ENCODE results near the gene FGFBP2. TPM values are rescaled to one million over a fixed set of nuclear protein-coding genes. Genes with fewer than 3 reads are reported as not detected.

The FGFBP2 gene
- polyA plus RNA-seq, 1 donor from 2014 or later: 13.2 TPM

DNA sequence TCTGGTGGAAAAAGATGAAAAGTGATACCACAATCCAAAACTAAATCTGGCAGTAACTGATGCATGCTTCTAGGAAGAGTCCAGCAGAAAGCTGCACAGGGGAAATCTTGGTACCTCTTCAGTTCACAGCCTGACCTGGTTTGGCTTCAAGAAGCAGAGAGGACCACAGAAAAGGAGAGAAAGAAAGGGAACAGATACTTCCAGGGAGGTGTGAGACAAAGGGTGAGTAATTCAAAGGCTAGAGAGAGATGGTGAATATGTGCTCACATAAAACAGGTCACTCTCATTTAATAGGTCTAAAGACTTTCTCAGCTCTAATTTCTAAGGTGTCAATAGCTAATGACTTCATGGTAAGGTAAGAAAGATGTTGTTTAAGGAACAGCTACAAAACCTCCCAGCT, 11.2 kb downstream of the FGFBP2 start:
- H3K9me3 Mint-ChIP-seq: peaks cover 6 to 14% (median 11%) of the 10 kb centered on the region in 3 donors
- no peaks in the 10 kb centered on the region for H3K27me3 Mint-ChIP-seq
- H3K4me3 Mint-ChIP-seq: no peak overlapping the region
- H3K27ac Mint-ChIP-seq: no peak overlapping the region
- peaks cover 5% of the 10 kb centered on the region for H3K36me3 Mint-ChIP-seq
- peaks cover 4 to 18% (median 8%) of the 10 kb centered on the region in 3 donors for H3K4me1 Mint-ChIP-seq

DNA sequence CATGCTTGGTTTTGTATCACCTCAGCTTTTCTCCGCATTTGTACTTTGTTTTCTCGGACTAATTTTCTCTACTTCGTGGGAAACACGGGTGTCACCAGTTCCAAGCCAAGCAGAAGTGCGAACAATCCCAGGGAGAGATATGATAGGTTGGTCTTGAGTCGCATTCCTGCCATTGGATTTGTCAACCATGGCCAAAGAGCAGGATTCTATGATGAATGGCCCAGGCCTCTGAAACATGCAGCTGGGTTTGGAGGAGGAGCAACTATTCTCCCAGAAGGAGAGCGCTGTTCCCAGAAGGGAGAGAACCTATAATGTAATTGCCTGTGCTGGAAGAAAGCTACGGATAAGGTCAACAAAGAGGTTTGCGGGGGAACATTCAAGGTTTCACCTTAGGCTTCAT, 14.1 kb downstream of the FGFBP2 start:
- Mint-ChIP-seq H3K4me1 (peaks cover 2 to 9% (median 4%) of the 10 kb centered on the region in 3 donors), H3K4me3 (no peak overlapping the region), H3K9me3 (peaks cover 0 to 4% (median 3%) of the 10 kb centered on the region in 3 donors), H3K27ac (no peak overlapping the region), H3K27me3 (no peaks in the 10 kb centered on the region), H3K36me3 (no peaks in the 10 kb centered on the region)

GRCh38 chr4:15947684-15948083, 15.3 kb downstream of the FGFBP2 start:
- Mint-ChIP-seq H3K27me3 (peaks cover 1% of the 10 kb centered on the region), H3K27ac (no peak overlapping the region), H3K9me3 (peaks cover 0 to 1% (median 0%) of the 10 kb centered on the region in 3 donors), H3K4me1 (no peaks in the 10 kb centered on the region), H3K36me3 (no peaks in the 10 kb centered on the region), H3K4me3 (no peak overlapping the region)

DNA sequence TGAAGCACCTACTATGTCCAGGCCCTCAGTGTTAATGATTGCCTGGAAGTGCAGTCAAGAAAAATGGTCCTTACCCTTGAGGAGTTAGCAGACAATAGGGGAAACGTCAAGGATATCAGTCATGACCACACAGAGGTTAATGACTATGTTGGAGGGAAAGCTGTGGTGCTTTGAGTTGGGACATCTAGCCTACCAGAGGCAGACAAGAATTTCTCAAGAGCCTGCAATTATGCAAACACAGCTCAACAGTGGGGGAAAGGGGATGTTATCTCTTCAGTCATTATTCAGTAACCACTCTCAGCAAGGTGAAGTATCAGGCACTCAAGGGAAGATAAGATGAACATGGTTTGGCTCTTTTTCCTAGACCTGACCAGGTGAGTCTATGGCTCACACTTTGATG, 17.5 kb downstream of the FGFBP2 start:
- no peak overlapping the region for H3K27ac Mint-ChIP-seq
- no peaks in the 10 kb centered on the region for H3K36me3 Mint-ChIP-seq
- no peak overlapping the region for H3K4me3 Mint-ChIP-seq
- H3K27me3 Mint-ChIP-seq: peaks cover 1% of the 10 kb centered on the region
- H3K4me1 Mint-ChIP-seq: peaks cover 0 to under 1% (median 0%) of the 10 kb centered on the region in 3 donors
- H3K9me3 Mint-ChIP-seq: peaks cover 0 to under 1% (median 0%) of the 10 kb centered on the region in 3 donors

- H3K36me3 Mint-ChIP-seq: no peaks in the 10 kb centered on the region
Measured at GRCh38 chr4:15944895-15945294, 18.1 kb downstream of the FGFBP2 start.

GRCh38 chr4:15942283-15942682, 20.7 kb downstream of the FGFBP2 start:
- Mint-ChIP-seq H3K36me3 (no peaks in the 10 kb centered on the region), H3K4me3 (no peak overlapping the region), H3K9me3 (no peaks in the 10 kb centered on the region), H3K27ac (no peak overlapping the region), H3K4me1 (peaks cover 0 to 3% (median 0%) of the 10 kb centered on the region in 3 donors), H3K27me3 (peaks cover 4% of the 10 kb centered on the region)

More at GRCh38 chr4:15944895-15945294, 18.1 kb downstream of the FGFBP2 start:
- Mint-ChIP-seq H3K27ac (no peak overlapping the region), H3K27me3 (peaks cover 1% of the 10 kb centered on the region), H3K9me3 (no peaks in the 10 kb centered on the region), H3K4me3 (no peak overlapping the region), H3K4me1 (peaks cover 0 to 3% (median 0%) of the 10 kb centered on the region in 3 donors)

DNA sequence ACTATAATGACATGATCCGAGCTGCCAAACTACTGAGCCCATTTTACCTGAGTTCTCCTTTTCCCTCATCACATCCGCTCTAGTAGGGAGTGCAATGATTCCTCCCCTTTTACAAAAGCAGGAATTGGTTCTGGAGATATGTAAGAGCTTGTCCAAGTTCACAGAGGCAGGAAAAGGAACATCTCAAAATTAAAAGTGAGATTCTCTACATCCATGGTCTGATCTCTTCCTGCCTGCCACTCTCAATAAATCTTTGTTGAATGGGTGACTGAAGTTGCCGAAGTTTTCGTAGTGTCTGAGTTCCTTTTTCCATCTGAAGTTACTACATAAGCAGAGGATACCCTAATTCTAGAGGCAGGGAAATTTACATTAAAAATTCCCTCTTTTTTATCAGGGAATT, 24.3 kb downstream of the FGFBP2 start, which contains the start of gene FGFBP1:
Gene FGFBP1 (minus strand): TSS at position 101 of the 400 bp plus-strand sequence. CDS start 2,108 bp downstream, outside the sequence.
- no peaks in the 10 kb centered on the region for H3K9me3 Mint-ChIP-seq
- no peak within 1 kb of the TSS for H3K4me3 Mint-ChIP-seq

DNA sequence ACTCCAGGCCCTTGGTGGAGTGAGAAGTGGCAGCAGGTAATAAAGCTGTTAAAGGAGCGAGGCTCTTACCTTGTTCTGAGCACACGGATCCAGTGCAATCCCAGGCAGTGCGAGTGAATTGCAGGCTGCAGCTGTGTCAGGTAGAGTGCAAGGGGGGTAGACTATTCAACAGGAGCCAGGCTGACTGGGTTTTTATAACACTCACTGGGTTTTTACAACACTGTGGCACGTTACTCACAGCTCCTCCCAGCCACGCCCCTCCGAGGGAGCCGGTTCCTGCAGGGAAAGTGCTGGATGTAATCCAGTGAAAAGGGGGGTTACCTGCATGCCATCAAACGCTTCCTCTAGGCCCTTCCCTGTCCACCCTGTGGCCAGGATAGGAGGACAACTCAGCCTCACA, 24.8 kb downstream of the FGFBP2 start:
- Mint-ChIP-seq H3K9me3 (no peaks in the 10 kb centered on the region), H3K36me3 (no peaks in the 10 kb centered on the region), H3K27me3 (peaks cover 3% of the 10 kb centered on the region), H3K4me1 (peaks cover 0 to 6% (median 1%) of the 10 kb centered on the region in 3 donors), H3K4me3 (no peak overlapping the region), H3K27ac (no peak overlapping the region)

More for the DNA sequence above, 24.3 kb downstream of the FGFBP2 start, which contains the start of gene FGFBP1:
- Mint-ChIP-seq H3K27me3 (peaks cover 4% of the 10 kb centered on the region), H3K4me1 (peaks cover 0 to 5% (median 0%) of the 10 kb centered on the region in 3 donors), H3K36me3 (no peaks in the 10 kb centered on the region), H3K27ac (no peak within 1 kb of the TSS)

DNA sequence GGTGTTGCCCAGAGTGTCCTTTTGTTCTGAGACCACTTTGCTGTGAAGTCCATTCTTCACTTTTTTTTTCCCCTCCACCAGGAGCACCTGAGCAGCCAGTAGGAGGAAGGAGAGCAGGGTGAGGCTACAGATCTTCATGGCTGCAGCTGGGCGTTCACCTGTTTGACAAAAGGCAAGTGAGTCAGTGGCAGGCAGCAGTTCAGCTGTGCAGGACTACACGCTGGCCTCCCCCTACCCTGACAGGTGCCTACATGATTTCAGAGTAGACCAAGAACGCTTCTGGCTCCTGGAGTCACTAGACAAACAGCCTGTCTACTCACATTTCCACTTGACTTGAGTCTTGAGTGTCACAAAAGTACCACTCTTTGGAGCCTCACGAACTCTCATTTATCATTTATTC, 26.5 kb downstream of the FGFBP2 start:
- Mint-ChIP-seq H3K36me3 (no peaks in the 10 kb centered on the region), H3K4me3 (no peak overlapping the region), H3K27ac (no peak overlapping the region), H3K9me3 (peaks cover 0 to 4% (median 0%) of the 10 kb centered on the region in 3 donors), H3K4me1 (peaks cover 0 to 14% (median 12%) of the 10 kb centered on the region in 3 donors), H3K27me3 (peaks cover 3% of the 10 kb centered on the region)

- Mint-ChIP-seq H3K27ac (no peak overlapping the region), H3K9me3 (peaks cover 0 to 4% (median 0%) of the 10 kb centered on the region in 3 donors), H3K36me3 (no peaks in the 10 kb centered on the region), H3K4me3 (no peak overlapping the region), H3K4me1 (peaks cover 6 to 21% (median 12%) of the 10 kb centered on the region in 3 donors), H3K27me3 (peaks cover 3% of the 10 kb centered on the region)
Measured at GRCh38 chr4:15935504-15936402, 27.2 kb downstream of the FGFBP2 start.

GRCh38 chr4:15934259-15934658, 28.7 kb downstream of the FGFBP2 start:
- H3K27ac Mint-ChIP-seq: no peak overlapping the region
- H3K36me3 Mint-ChIP-seq: no peaks in the 10 kb centered on the region
- H3K9me3 Mint-ChIP-seq: peaks cover 0 to 4% (median 0%) of the 10 kb centered on the region in 3 donors
- H3K4me1 Mint-ChIP-seq: peaks cover 6 to 23% (median 12%) of the 10 kb centered on the region in 3 donors
- H3K4me3 Mint-ChIP-seq: no peak overlapping the region
- H3K27me3 Mint-ChIP-seq: peaks cover 6% of the 10 kb centered on the region

- Mint-ChIP-seq H3K9me3 (peaks cover 0 to 4% (median 0%) of the 10 kb centered on the region in 3 donors), H3K36me3 (peaks cover under 1% of the 10 kb centered on the region), H3K4me3 (peak overlapping the region in 1 of 4 donors; percentile 33), H3K4me1 (peaks cover 6 to 24% (median 12%) of the 10 kb centered on the region in 3 donors), H3K27ac (peak overlapping the region in 2 of 3 donors; percentile 20 to 28), H3K27me3 (peaks cover 9% of the 10 kb centered on the region)
Measured at GRCh38 chr4:15931451-15932210, 31.3 kb downstream of the FGFBP2 start.

DNA sequence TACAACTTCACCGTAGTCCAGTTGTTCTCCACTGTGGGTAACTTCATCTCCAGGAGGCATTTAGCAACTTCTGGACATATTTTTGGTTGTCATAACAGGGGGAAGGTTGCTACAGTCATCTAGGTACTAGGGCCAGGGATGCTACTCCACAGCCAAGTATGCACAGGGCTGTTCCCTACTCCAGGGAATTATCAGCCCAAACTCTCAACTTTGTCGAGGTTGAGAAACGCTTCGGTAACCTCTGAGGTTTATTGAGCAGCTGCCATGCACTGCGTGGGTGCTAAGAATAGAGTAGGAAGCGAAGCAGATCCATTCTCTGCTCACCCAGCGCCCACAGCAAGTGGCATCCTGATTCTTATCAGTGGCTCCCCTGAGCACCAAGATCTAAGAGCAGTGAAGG, 32.7 kb downstream of the FGFBP2 start:
- H3K27me3 Mint-ChIP-seq: peaks cover 12% of the 10 kb centered on the region
- peaks cover 2% of the 10 kb centered on the region for H3K36me3 Mint-ChIP-seq
- peaks cover 6 to 24% (median 12%) of the 10 kb centered on the region in 3 donors for H3K4me1 Mint-ChIP-seq
- peak overlapping the region in 1 of 3 donors; percentile 67 for H3K27ac Mint-ChIP-seq
- H3K9me3 Mint-ChIP-seq: peaks cover 0 to 4% (median 0%) of the 10 kb centered on the region in 3 donors
- peak overlapping the region in 2 of 4 donors; percentile 30 to 80 for H3K4me3 Mint-ChIP-seq

DNA sequence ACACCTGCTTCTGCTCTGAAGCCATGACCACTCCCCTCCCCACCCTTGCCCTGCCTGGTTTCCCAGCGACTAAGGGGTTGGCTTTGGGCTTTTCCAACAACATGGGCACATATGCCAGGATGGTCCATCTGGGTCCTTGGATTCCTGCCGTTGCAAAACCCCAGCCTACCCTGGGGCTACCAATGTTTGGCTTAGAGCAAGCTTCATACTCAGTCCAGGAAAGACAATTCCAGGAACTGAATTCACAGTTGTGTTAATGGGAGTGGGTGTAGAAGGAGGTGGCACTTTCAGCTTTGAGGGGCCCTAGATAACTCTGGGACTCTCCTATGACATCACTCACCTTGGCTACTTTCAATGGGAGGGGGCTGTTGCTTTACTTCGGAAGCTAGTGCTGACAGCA, 33.4 kb downstream of the FGFBP2 start:
- Mint-ChIP-seq H3K27ac (no peak overlapping the region), H3K9me3 (peaks cover 0 to 4% (median 0%) of the 10 kb centered on the region in 3 donors), H3K4me1 (peaks cover 6 to 24% (median 12%) of the 10 kb centered on the region in 3 donors), H3K36me3 (peaks cover 2% of the 10 kb centered on the region), H3K4me3 (no peak overlapping the region), H3K27me3 (peaks cover 12% of the 10 kb centered on the region)

- Mint-ChIP-seq H3K36me3 (peaks cover 2% of the 10 kb centered on the region), H3K27me3 (peaks cover 12% of the 10 kb centered on the region), H3K9me3 (peaks cover 0 to 4% (median 0%) of the 10 kb centered on the region in 3 donors), H3K4me1 (peaks cover 6 to 24% (median 12%) of the 10 kb centered on the region in 3 donors), H3K27ac (no peak overlapping the region), H3K4me3 (no peak overlapping the region)
Measured at GRCh38 chr4:15928883-15929282, 34.1 kb downstream of the FGFBP2 start.

Data from IgD-negative memory B cell (primary cell).